Activated CD8-positive, alpha-beta memory T cell treated with anti-CD3 and anti-CD28 coated beads, Interleukin-2, amount 50 U/mL, for 48 hours (primary cell): ENCODE measurements around the gene DHX32.

Source experiments
- DNase-seq: peaks from one replicate; pipeline ENCODE4 v3.0.0-alpha.2; 2020

The DHX32 gene

DNA sequence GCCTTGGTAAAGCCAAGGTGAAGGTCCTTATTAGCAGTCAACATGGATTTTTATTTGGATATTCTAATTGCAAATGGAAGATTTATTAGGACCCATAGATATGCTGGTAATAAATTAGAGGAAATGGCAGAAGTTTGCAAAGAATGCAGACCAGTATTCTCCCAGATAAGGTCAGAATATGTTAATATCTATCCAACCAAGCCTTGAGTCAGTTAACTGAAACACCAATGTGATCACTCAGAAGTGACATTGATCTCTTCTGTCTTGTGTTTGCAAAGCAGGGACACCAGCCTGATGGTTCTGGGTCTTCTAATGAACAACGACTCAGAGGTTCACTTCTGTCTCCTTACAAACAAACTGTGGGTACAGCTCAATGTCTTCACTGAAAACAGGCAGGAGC lies 79.5 kb downstream of the DHX32 start:
- DNase-seq, result no peak

DNA sequence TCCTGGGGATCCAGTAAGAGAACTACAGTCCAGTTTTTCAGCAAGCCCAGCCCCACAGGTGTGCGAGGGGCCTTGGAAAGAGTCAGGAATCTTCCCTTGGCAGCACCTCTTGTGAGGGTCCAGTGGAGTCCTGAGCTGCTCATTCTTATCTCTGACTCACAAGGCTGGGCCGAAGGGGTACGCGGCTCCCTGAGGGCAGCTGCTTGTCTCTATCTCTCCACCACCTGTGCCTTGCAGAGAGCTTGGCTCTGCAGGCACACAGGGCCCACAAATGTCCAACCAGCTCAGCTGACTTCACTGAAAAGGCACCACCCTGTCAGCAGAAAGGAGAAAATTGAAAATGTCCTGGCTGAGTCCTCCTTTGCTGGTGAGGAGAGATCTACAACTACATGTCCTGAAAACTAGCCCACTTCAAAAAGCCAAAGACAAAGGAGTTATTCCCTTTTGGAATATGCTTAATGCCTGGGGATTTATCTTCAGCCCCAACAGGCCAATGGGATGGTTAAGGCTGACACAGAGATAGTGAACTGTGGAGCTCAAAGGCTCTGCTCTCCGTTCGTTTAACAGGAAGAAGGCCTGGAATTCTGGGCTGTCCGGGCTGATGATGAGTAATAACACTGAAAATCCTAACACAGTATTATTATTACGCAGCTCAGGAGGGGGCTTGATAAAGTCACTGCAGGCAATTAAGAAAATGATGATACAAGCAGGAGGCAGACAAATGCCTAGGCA lies 81.5 kb downstream of the DHX32 start:
- DNase-seq, result no peak

DNA sequence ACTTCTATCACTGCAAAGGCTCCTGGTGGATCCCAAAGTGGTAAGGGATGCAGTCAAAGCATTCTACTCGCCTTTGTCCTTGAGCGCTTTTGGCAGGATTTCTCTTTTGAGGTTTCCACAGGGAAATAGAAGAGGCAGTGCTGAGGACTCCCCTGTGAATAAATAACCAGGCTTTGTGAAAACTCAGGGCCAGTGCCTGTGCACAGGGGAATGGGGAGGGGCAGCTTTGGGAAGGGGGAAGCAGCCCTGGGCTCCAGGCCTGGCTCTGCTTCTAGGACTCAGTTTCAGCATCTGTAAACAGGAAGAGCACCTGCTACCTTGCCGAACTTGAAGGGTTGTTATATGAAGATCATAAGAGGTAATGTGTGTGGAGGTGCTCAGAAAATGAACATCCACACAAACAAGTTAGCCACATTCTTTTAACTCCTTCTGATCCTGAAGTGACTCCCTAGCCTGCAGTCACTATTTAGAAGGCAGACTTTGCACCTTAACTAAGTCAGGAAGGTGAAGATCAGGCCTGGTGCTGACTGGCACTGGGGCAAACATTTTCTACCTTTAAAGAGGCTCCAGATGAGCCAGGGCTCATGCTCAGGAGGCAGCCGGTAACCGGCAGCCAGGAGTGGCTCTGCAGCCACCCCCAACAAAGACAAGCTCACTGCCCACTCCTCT lies 83.0 kb downstream of the DHX32 start:
- no peak for DNase-seq

DNA sequence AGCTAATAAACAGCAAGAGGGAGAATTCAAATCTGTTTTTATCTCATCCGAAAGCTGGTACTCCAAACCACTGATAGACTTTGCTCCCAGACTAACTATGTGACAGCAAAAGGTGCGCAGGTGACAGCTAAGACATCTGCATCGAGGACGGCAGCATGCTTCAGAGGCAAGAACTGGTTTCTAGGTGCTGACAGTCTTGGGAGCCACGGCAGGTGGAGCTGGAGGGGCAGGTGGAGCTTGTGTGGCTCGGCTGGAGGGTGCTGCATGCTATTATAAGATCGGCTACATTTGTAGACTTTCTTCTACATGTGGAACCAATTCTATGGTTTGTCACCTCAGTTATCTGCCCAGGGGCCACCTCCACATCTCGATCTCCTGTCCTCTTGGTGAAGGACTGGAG lies 83.7 kb downstream of the DHX32 start:
- no peak for DNase-seq

DNA sequence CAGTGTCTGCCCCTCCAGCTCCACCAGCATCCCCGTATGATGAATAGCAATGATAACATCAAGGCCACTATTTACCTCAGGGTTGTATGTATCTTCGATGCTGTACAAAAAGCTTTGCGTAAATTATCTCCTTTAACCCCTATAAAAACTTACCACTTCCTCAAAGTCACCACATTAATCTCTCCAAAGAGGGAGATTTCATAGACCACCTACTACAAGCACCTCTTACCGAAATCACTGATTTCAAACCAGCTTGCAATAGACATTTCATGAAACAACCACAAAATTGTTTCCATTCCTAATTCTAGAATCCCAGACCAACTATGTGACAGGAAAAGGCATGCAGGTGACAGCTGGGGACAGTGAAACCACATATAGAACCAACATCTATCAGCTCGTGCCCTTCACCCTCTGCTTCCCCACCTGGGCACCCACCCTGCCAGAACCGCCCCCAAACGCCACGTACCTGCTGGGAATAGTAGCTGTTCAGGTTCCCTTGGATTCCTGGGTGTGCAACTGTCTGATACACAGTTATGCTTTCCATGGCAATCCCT lies 85.4 kb downstream of the DHX32 start:
- DNase-seq, result no peak

DNA sequence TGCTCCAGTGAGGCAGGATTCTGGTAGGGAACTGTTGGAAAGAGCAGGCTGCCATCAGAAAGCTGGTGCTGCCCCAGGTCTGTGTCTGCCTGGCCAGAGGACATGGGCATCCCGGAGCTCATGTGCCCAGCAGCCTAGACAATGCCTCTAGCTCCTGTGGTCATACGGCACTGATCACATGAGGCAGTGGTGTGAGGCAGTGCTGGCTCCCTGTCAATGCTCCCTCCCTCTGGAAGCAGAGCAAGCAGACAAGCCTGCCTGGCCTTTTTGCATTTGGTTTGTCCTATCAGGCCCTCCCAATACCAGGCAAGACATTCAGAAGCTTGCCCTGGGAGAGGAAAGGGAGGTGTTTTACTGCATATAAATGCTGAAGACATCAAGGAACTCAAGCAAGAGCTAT lies 86.0 kb downstream of the DHX32 start:
- no peak for DNase-seq

DNA sequence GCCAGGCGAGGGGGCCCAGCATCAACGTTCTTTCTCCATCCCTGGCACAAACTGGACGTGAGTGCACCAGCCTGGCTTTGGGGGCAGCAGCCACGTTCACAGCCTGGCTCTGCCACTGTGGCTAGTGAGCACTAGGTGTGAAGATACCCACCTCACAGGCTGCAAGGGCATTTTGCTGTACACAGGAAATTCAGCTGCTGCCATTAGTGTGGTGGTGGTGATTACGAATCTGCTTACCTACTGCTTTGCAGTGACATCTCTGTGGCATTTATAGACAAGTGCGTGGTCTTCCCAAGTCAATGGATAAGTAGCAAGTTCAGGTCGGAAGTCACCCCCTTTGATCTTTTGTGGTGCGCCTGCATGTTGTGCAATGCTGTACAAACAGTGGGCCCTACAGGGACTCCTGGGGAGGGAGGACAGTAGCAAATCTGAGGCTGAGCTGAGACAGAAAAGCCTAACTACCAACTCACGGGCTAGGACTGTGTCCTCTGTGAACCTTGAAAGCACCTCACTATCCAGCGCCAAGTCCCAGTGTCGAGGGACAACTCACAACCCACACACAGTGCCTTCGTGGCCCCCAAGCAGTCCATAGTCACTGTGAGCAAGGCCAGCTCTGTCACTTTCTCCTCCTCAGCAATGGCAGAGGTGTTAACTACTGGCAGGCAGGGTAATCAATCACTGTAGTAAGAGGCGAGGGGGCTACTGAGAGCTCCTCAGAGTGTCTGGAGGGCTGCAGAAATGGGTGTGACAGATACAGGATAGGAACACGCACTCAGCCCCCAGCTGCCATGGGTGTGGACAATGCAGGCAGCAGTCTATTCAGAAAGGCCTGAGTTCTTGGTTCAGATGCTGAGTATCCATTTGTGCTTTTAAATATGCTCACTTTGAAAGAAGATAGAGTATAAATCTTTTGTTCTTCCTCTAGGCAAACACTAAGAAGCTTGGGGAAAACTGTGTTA lies 88.5 kb downstream of the DHX32 start:
- DNase-seq, result no peak

DNA sequence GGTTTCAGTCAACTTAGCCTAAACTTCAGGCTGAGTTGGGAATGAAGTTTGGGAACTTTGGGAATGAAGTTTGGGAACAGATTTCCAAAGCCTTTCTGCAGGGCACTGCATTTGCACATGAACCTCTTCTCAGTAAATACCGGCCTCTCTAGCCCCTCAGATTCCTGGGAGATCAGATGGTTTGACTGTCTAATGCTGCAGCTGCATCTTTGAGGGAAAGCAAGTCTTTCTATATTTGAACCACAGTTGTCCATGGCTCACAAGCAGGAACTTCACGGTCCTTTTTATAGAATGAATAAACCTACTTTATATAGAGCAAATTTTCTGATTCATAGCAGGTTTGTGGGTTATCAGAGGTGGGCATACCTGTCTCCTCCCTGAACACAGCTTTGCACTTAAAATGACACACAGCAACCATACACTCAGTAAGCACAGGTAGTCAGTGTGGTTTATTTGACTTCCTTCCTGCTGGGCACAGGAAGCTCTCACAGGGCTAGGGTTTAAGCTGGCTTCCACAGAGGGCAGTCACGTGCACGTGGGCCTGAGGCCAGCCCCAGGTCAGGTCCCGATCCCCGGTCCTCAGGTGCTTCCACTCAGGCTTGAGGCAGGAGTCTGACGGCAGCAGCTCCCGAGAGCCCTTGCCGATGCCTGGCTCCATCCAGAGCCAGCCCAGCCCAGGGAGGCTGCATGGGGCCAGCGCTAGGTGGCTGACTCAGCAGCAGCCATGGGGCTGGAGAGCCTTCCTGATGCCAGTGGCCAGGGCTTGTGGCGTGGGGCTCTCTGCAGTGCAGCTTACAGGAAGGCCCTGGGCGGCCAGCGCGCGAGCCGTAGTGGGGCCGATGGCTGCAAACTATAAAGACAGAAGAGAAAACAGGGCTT lies 92.7 kb downstream of the DHX32 start:
- peak; percentile 48 for DNase-seq
